ENCODE data around the gene SLC36A2. TPM values are rescaled to one million over a fixed set of nuclear protein-coding genes. Genes with fewer than 3 reads are reported as not detected.
"Not testable (repeated sequence)": the region's sequence is repeated elsewhere in the genome, so short reads cannot be mapped to it uniquely, and the experiment has no call there.

Gene SLC36A2
- total RNA-seq, 2 donors from 2014 or later = not detected

DNA sequence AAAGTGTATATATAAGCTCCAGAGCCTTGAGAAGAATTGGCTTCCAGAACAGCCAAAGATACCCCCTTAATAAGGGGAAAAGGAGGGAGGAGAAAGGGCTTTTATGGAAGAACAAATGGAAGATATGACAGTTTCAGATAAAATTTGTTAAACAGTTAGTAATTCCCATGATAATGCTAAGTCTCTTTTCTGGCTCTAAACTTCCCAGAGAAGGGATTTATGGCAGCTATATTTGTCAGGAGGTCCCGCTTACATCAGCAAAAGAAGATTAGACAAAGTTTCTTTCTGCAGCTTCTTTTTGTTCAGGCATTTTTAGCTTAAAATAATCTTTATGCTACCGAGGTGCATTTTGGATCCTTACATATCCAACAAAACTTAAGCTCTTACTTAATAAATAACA, 29.5 kb downstream of the SLC36A2 start:
- H3K9me3 ChIP-seq (ENCODE audit: control insufficient read depth, low read length, poor library complexity, severe bottlenecking) = no peaks in the 10 kb centered on the region
- Mint-ChIP-seq H3K27me3 (peaks cover 34% of the 10 kb centered on the region), H3K4me3 (no peak overlapping the region), H3K27ac (no peak overlapping the region), H3K36me3 (ENCODE audit: low read depth) (no peaks in the 10 kb centered on the region), H3K4me1 (peaks cover 4% of the 10 kb centered on the region)
- ATAC-seq (no peak), DNase-seq (no peak)

DNA sequence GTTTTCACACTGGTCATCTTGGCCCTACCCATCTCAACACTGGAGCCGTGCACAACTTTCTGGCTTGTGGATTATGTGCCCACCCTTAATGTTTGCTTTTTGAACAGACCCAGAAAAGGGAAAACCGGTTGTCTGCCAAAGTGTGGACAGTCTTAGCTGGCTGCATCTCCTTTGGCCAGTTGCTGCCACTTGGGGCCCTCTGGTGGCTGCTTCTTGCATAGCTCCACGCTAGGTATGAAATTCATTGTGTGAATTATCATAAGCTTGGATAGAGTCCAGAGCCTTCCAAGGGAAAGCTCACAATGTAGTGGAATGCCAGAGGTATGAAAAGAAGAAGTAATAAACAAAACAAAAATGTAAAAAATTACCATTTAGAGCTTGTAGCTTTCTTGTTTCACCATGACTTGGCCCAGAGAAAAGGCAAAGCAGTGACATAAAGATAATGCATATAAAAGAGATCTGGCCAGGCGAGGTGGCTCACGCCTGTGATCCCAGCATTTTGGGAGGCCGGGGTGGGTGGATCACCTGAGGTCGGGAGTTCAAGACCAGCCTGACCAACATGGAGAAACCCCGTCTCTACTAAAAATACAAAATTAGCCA, 31.3 kb downstream of the SLC36A2 start:
- Mint-ChIP-seq H3K27ac (no peak overlapping the region), H3K36me3 (ENCODE audit: low read depth) (no peaks in the 10 kb centered on the region), H3K4me1 (peaks cover 4% of the 10 kb centered on the region), H3K27me3 (peaks cover 34% of the 10 kb centered on the region), H3K4me3 (no peak overlapping the region)
- ATAC-seq (peak; percentile 49), DNase-seq (peak in 1 of 3 donors; percentile 38)
- no peaks in the 10 kb centered on the region for H3K9me3 ChIP-seq (ENCODE audit: control insufficient read depth, low read length, poor library complexity, severe bottlenecking)

GRCh38 chr5:151313357-151313756, 34.0 kb downstream of the SLC36A2 start:
- no peaks in the 10 kb centered on the region for H3K9me3 ChIP-seq (ENCODE audit: control insufficient read depth, low read length, poor library complexity, severe bottlenecking)
- no peak for DNase-seq
- ATAC-seq = no peak
- Mint-ChIP-seq H3K4me3 (no peak overlapping the region), H3K4me1 (peaks cover 4% of the 10 kb centered on the region), H3K27ac (no peak overlapping the region), H3K27me3 (peaks cover 41% of the 10 kb centered on the region), H3K36me3 (ENCODE audit: low read depth) (no peaks in the 10 kb centered on the region)

DNA sequence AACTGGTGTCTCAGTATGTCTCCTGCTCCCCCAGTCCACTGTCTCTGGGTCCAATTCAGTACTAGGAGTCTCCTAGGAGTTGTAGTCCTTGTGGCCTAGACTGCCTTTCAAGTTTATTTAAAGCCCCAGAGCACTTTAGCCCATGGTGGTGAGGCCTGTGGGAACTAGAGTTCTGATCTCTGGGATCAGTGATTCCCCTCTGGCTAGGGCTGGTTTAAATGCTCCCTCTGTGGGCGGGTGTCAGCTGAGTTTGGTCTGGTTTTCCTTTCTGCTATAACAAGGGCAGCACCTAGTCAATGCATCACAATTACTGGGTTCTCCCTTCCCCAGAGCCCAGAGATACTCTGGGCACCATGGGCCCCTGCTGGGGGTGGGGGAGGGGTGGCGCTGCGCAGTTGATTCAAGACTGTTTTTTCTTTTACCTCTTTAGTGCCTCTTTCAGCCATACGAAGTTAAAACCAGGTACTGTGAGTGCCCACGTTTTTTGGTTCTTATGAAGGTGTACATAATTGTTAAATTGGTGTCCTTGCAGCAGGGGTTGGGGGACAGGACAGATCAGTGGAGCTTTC, 34.5 kb downstream of the SLC36A2 start:
- Mint-ChIP-seq H3K27ac (no peak overlapping the region), H3K36me3 (ENCODE audit: low read depth) (no peaks in the 10 kb centered on the region), H3K27me3 (peaks cover 44% of the 10 kb centered on the region), H3K4me3 (no peak overlapping the region), H3K4me1 (peaks cover 4% of the 10 kb centered on the region)
- H3K9me3 ChIP-seq (ENCODE audit: control insufficient read depth, low read length, poor library complexity, severe bottlenecking) = no peaks in the 10 kb centered on the region
- DNase-seq (no peak), ATAC-seq (no peak)

- DNase-seq = no peak
- Mint-ChIP-seq H3K4me1 (peaks cover 2% of the 10 kb centered on the region), H3K4me3 (no peak overlapping the region)
Observed at GRCh38 chr5:151310932-151311331, 36.4 kb downstream of the SLC36A2 start.

DNA sequence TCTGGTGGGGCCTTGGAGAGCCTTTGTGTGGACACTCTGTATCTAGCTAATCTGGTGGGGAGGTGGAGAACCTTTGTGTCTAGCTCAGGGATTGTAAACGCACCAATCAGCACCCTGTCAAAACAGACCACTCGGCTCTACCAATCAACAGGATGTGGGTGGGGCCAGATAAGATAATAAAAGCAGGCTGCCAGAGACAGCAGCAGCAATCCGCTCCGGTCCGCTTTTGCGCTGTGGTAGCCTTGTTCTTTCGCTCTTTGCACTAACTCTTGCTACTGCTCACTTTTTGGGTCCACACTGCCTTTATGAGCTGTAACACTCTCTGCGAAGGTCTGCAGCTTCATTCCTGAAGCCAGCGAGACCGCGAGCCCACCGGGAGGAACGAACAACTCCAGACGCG, 37.5 kb downstream of the SLC36A2 start:
- H3K36me3 Mint-ChIP-seq (ENCODE audit: low read depth); H3K4me1 Mint-ChIP-seq; H3K4me3 Mint-ChIP-seq; DNase-seq; ATAC-seq; H3K9me3 ChIP-seq (ENCODE audit: control insufficient read depth, low read length, poor library complexity, severe bottlenecking); H3K27ac Mint-ChIP-seq: not testable (repeated sequence)
- peaks cover 40% of the 10 kb centered on the region for H3K27me3 Mint-ChIP-seq

More at GRCh38 chr5:151310932-151311331, 36.4 kb downstream of the SLC36A2 start:
- ATAC-seq = no peak
- no peaks in the 10 kb centered on the region for H3K9me3 ChIP-seq (ENCODE audit: control insufficient read depth, low read length, poor library complexity, severe bottlenecking)
- Mint-ChIP-seq H3K36me3 (ENCODE audit: low read depth) (no peaks in the 10 kb centered on the region), H3K27me3 (peaks cover 45% of the 10 kb centered on the region), H3K27ac (no peak overlapping the region)

GRCh38 chr5:151309266-151309665, 38.1 kb downstream of the SLC36A2 start:
- DNase-seq; H3K27ac Mint-ChIP-seq; H3K36me3 Mint-ChIP-seq (ENCODE audit: low read depth); H3K9me3 ChIP-seq (ENCODE audit: control insufficient read depth, low read length, poor library complexity, severe bottlenecking); ATAC-seq; H3K4me3 Mint-ChIP-seq; H3K4me1 Mint-ChIP-seq: not testable (repeated sequence)
- H3K27me3 Mint-ChIP-seq = peaks cover 35% of the 10 kb centered on the region

- H3K36me3 Mint-ChIP-seq (ENCODE audit: low read depth) = peaks cover 2% of the 10 kb centered on the region
- no peak within 1 kb of the TSS for H3K27ac Mint-ChIP-seq
- no peaks in the 10 kb centered on the region for H3K9me3 ChIP-seq (ENCODE audit: control insufficient read depth, low read length, poor library complexity, severe bottlenecking)
Observed at GRCh38 chr5:151303666-151304065, 43.7 kb downstream of the SLC36A2 start, which contains the start of gene SLC36A3. TSS of gene SLC36A3 (minus strand) at chr5:151303766. CDS start at chr5:151303354, 412 bp downstream.

DNA sequence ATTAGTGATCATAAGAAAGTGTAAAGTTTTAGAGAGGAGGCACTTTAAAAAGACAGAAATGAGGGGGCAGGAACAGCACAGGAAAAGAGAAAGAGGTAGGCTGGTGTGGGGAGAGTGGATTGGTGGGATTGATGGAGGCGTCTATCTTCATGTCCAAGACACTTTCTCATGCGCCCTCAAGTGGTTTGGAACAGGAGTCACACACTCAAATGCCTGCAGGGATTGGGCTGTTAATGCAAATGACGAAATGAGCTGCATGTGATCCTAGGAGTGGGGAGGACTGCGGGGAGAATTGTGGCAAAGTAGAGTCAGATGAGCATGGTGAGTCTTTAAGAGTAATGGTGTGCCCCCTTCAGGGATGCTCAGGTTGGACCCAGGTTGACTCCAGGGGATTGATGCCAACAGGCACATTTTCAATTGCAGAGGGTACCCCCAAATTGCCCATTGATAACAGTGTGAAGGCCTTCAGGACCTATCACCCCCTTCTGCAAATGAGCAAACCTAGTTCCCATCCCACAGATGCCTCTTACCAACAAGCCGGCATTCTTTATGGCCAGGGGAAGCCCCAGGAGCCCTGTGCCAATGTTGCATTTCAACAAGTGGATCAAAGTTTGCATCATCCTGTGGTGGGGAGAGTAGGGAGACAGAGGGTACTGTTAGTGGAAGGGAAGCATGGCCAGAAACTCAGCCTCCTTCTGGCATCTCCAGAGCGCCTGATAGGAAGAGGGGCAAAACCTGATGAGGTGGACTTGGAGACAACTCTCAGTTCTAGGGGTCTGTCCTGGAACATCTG, 49.1 kb downstream of the SLC36A2 start:
- Mint-ChIP-seq H3K36me3 (ENCODE audit: low read depth) (peaks cover 2% of the 10 kb centered on the region), H3K27me3 (peaks cover 43% of the 10 kb centered on the region), H3K27ac (no peak overlapping the region), H3K4me1 (peaks cover 2% of the 10 kb centered on the region), H3K4me3 (no peak overlapping the region)
- H3K9me3 ChIP-seq (ENCODE audit: control insufficient read depth, low read length, poor library complexity, severe bottlenecking) = no peaks in the 10 kb centered on the region
- no peak for ATAC-seq
- DNase-seq = no peak

More at GRCh38 chr5:151303666-151304065, 43.7 kb downstream of the SLC36A2 start, which contains the start of gene SLC36A3:
- DNase-seq (no peak), ATAC-seq (no peak)
- no peak within 1 kb of the TSS for H3K4me3 Mint-ChIP-seq
- H3K4me1 Mint-ChIP-seq = no peaks in the 10 kb centered on the region
- H3K27me3 Mint-ChIP-seq = peaks cover 50% of the 10 kb centered on the region

GRCh38 chr5:151296974-151297373, 50.4 kb downstream of the SLC36A2 start:
- H3K4me3 Mint-ChIP-seq = no peak overlapping the region
- H3K4me1 Mint-ChIP-seq = peaks cover 2% of the 10 kb centered on the region
- H3K36me3 Mint-ChIP-seq (ENCODE audit: low read depth) = no peaks in the 10 kb centered on the region
- H3K27ac Mint-ChIP-seq = no peak overlapping the region
- DNase-seq = no peak
- no peaks in the 10 kb centered on the region for H3K9me3 ChIP-seq (ENCODE audit: control insufficient read depth, low read length, poor library complexity, severe bottlenecking)
- H3K27me3 Mint-ChIP-seq = peaks cover 32% of the 10 kb centered on the region
- ATAC-seq = no peak

- no peak overlapping the region for H3K27ac Mint-ChIP-seq
- H3K27me3 Mint-ChIP-seq = peaks cover 27% of the 10 kb centered on the region
- peaks cover 2% of the 10 kb centered on the region for H3K4me1 Mint-ChIP-seq
- ATAC-seq (no peak), DNase-seq (no peak)
- no peaks in the 10 kb centered on the region for H3K9me3 ChIP-seq (ENCODE audit: control insufficient read depth, low read length, poor library complexity, severe bottlenecking)
- no peaks in the 10 kb centered on the region for H3K36me3 Mint-ChIP-seq (ENCODE audit: low read depth)
- no peak overlapping the region for H3K4me3 Mint-ChIP-seq
Observed at GRCh38 chr5:151296478-151296830, 50.9 kb downstream of the SLC36A2 start.

DNA sequence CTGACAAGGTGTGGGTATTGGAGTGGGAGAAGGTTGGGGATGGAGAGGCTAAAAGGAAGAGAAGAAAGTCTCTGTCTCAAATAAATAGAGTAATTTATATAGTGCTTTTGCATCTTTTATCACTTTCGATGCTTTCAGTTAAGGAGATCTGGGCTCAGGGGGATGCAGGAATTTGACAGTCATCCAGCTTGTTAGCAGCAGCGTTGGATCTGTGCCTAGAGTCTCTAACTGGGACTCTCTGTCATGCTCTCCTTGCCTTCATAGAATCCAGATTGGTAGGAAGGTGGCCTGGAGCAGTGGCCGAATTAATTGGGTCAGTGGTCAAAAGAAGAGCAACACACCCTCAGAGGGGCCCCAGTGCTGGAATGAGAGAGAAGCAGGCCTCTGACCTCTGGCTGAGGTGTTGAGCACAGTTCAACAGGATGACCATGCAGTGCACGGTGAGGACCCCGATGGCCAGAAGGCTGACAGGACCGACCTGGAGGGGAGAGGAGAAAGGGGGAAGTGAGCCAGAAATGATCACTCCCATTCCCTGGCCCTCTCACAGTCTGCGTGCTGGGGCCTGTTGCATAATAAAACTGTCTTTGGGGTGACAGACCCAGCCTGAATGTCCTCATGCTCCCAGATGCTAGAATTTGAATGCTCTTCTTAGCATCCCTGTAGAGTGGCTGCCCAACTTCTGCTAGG, 51.4 kb downstream of the SLC36A2 start:
- H3K4me3 Mint-ChIP-seq = no peak overlapping the region
- ATAC-seq (no peak), DNase-seq (no peak)
- no peak overlapping the region for H3K27ac Mint-ChIP-seq
- peaks cover 2% of the 10 kb centered on the region for H3K4me1 Mint-ChIP-seq
- H3K36me3 Mint-ChIP-seq (ENCODE audit: low read depth) = no peaks in the 10 kb centered on the region
- peaks cover 22% of the 10 kb centered on the region for H3K27me3 Mint-ChIP-seq
- no peaks in the 10 kb centered on the region for H3K9me3 ChIP-seq (ENCODE audit: control insufficient read depth, low read length, poor library complexity, severe bottlenecking)

DNA sequence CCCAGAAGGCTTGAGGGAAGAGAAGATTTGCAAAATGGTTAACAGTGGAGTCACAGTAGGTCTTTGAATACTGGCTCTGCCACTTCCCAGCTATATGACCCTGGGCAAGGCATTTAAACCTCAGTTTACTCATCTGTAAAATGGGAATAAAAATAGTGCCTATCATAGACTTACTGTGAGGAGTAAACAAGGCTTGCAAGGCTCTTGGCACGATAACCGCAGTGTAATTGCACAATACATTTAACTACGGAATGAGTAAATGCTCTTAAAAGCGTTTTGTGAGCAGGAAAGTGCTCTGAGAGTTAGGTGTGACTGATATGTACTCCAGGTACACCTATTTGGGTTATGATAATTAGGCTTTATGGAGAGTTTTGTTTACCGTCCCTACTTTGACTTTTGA, 52.2 kb downstream of the SLC36A2 start:
- no peak overlapping the region for H3K4me3 Mint-ChIP-seq
- no peak for ATAC-seq
- no peaks in the 10 kb centered on the region for H3K9me3 ChIP-seq (ENCODE audit: control insufficient read depth, low read length, poor library complexity, severe bottlenecking)
- no peak for DNase-seq
- H3K4me1 Mint-ChIP-seq = peaks cover 2% of the 10 kb centered on the region
- H3K27ac Mint-ChIP-seq = no peak overlapping the region
- peaks cover 16% of the 10 kb centered on the region for H3K27me3 Mint-ChIP-seq
- H3K36me3 Mint-ChIP-seq (ENCODE audit: low read depth) = no peaks in the 10 kb centered on the region
